Peyer's patch (tissue), 4 donors: ENCODE measurements around the gene SDHAF2. TPM values are rescaled to one million over a fixed set of nuclear protein-coding genes. Genes with fewer than 3 reads are reported as not detected.
"Not testable (repeated sequence)": the region's sequence is repeated elsewhere in the genome, so short reads cannot be mapped to it uniquely, and the experiment has no call there.

Experiments used
- DNase-seq, 3 donors: peaks; one replicate each; pipeline ENCODE4 v3.0.0-alpha.2; 2017 to 2019
- H3K27ac ChIP-seq, 4 donors: fragments of 200-600 bp; sonication (generic); one replicate each; pipeline ENCODE4 v1.5.1; 2016 to 2019
- H3K27me3 ChIP-seq, 2 donors: fragments of 200-600 bp; sonication (generic); one replicate each; pipeline ENCODE4 v1.5.1; 2019
- H3K36me3 ChIP-seq, 3 donors: fragments of 200-600 bp; sonication (generic); one replicate each; pipeline ENCODE4 v1.5.1; 2016 to 2019
- H3K4me1 ChIP-seq, 4 donors: fragments of 200-600 bp; sonication (generic); one replicate each; pipeline ENCODE4 v1.5.1; 2016 to 2019
- H3K4me3 ChIP-seq, 4 donors: fragments of 200-600 bp; sonication (generic); 1 replicate in 3 of 4; 2 replicates in 1 of 4; pipeline ENCODE4 v1.5.1; 2016 to 2019; ENCODE audit warnings: mild to moderate bottlenecking in 1 of 4
- H3K9me3 ChIP-seq, 4 donors: fragments of 200-600 bp; sonication (generic); one replicate each; pipeline ENCODE4 v1.5.1; 2016 to 2019; ENCODE audit warnings: mild to moderate bottlenecking in 1 of 4
- POLR2A ChIP-seq, 2 donors: fragments of 450-650 bp; IDR thresholded peaks; one replicate each; pipeline ENCODE4 v1.5.1; 2017; ENCODE audit warnings: antibody characterized with exemption in 2 of 2, mild to moderate bottlenecking in 2 of 2, moderate library complexity in 2 of 2
- total RNA-seq, 4 donors: library from RNA; depleted of rRNA; stranded (reverse); fragments of >200 nt; gene quantifications; one replicate each; pipeline ENCODE4 v1.1.0, GENCODE V29; 2016
- TF ChIP-seq, protein P1 (sequence below), 6 experiments: fragments of 450-650 bp in 4 of 6; fragments of 200-600 bp in 2 of 6; sonication (generic) in 1 of 6; IDR thresholded peaks; one replicate each; pipeline ENCODE4 v1.5.1; 2017 to 2019; ENCODE audit warnings: antibody characterized with exemption in 6 of 6, mild to moderate bottlenecking in 3 of 6, moderate library complexity in 1 of 6

SDHAF2 gene
- total RNA-seq, 4 donors from 2014 or later: 54.5 to 92.4 (median 70.5) TPM

DNA sequence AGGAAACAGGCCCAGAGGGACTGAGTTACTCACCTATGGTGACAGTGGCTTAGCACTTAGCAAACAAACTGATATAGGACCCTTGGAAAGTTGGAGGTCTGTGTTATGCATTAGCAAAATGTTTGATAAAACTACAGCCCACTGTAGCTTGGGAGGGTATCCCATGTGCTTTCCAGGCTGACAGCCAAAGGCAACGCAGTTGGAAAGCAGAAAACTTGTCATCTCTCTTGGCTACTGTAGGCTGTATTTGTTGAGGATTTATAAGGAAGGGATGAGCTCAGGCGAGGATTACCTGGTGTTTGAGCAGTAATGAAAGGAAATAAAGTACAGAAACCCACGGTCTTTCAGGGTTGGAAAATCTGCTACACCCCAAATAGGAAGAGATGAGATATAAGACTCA is 23.8 kb downstream of the SDHAF2 start:
- H3K4me1 ChIP-seq: no peaks in the 10 kb centered on the region
- DNase-seq: no peak
- peaks cover 0 to 23% (median 0%) of the 10 kb centered on the region in 3 donors for H3K36me3 ChIP-seq
- no peaks in the 10 kb centered on the region for H3K9me3 ChIP-seq
- H3K27ac ChIP-seq: no peak overlapping the region
- TF ChIP-seq, protein P1, sequence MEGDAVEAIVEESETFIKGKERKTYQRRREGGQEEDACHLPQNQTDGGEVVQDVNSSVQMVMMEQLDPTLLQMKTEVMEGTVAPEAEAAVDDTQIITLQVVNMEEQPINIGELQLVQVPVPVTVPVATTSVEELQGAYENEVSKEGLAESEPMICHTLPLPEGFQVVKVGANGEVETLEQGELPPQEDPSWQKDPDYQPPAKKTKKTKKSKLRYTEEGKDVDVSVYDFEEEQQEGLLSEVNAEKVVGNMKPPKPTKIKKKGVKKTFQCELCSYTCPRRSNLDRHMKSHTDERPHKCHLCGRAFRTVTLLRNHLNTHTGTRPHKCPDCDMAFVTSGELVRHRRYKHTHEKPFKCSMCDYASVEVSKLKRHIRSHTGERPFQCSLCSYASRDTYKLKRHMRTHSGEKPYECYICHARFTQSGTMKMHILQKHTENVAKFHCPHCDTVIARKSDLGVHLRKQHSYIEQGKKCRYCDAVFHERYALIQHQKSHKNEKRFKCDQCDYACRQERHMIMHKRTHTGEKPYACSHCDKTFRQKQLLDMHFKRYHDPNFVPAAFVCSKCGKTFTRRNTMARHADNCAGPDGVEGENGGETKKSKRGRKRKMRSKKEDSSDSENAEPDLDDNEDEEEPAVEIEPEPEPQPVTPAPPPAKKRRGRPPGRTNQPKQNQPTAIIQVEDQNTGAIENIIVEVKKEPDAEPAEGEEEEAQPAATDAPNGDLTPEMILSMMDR (IDR thresholded peaks at IDR 0.05): no peak
- no peak for TF ChIP-seq POLR2A (IDR thresholded peaks at IDR 0.05)
- no peak overlapping the region for H3K4me3 ChIP-seq
- no peaks in the 10 kb centered on the region for H3K27me3 ChIP-seq

DNA sequence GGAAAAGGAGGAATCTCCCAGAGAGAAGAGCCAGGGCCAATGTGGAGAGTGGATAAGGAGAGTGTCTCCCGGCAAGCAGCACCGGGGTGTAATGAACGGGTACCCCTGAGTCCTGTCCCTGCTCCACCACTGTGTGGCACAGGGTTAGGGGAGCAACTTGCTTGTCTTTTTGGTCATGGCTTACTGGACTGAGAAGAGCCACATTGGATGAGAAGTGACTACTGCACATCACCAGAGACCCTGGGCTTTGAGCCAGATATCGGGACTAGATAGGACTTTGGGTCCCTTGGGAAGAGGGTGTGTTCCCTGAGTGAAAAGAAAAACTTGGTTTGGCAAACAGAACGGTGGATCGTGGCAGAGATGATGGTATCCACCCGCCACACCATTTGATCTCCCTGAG is 24.6 kb downstream of the SDHAF2 start:
- H3K9me3 ChIP-seq: no peaks in the 10 kb centered on the region
- no peak for DNase-seq
- TF ChIP-seq, protein P1 (IDR thresholded peaks at IDR 0.05): no peak
- no peak for TF ChIP-seq POLR2A (IDR thresholded peaks at IDR 0.05)
- no peak overlapping the region for H3K27ac ChIP-seq
- H3K36me3 ChIP-seq: peaks cover 0 to 19% (median 0%) of the 10 kb centered on the region in 3 donors
- no peaks in the 10 kb centered on the region for H3K27me3 ChIP-seq
- H3K4me1 ChIP-seq: no peaks in the 10 kb centered on the region
- H3K4me3 ChIP-seq: no peak overlapping the region

DNA sequence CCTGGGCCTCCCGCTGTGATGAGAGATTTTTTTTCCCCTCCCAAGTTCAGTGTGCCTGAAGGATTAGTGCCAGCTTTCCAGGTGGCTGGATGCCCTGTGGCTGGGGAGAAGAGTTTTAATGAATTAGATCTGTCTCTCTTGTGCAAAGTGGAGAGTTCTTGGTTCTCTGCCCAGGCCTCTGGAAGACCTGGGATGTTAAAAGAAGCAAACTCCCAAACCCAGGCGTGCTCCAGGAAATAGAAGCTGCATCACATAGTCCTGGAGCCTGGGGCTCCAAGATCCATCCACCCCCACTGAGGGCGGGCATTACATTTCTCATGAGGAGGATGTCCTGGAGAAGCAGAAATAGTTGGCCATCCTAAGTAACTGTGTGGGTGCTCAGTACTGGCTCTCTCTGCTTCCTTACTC is 30.6 kb downstream of the SDHAF2 start:
- peak overlapping the region in 1 of 4 donors; percentile 22 for H3K27ac ChIP-seq
- TF ChIP-seq POLR2A (IDR thresholded peaks at IDR 0.05): no peak
- TF ChIP-seq, protein P1 (IDR thresholded peaks at IDR 0.05): no peak

DNA sequence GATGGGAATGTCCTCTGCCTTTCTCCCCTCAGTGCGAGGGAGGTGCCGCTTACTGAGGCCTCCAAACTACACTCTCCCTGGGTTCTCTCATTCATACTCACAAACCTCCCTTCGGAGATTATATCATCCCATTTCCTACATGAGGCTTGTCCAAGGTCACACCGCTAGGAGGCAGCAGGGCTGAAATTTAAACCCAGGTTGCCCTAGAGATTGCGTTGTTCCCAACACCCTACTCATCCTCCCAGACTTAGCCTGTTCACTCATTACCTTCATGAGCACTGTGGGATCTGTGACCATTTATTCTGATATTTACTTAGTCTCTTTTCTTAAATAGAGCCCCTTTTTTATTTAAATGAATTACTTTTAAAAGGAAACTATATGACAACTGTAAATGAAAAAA is 31.1 kb downstream of the SDHAF2 start:
- TF ChIP-seq, protein P1 (IDR thresholded peaks at IDR 0.05): no peak
- no peak for TF ChIP-seq POLR2A (IDR thresholded peaks at IDR 0.05)
- Histone ChIP-seq H3K27me3 (no peaks in the 10 kb centered on the region), H3K27ac (peak overlapping the region in 1 of 4 donors; percentile 22), H3K4me1 (no peaks in the 10 kb centered on the region), H3K36me3 (peaks cover 0 to 3% (median 0%) of the 10 kb centered on the region in 3 donors), H3K9me3 (no peaks in the 10 kb centered on the region), H3K4me3 (no peak overlapping the region)
- no peak for DNase-seq

More for the DNA sequence above, 30.6 kb downstream of the SDHAF2 start:
- H3K36me3 ChIP-seq: peaks cover 0 to 5% (median 0%) of the 10 kb centered on the region in 3 donors
- no peaks in the 10 kb centered on the region for H3K9me3 ChIP-seq
- no peak for DNase-seq
- no peak overlapping the region for H3K4me3 ChIP-seq
- no peaks in the 10 kb centered on the region for H3K4me1 ChIP-seq
- no peaks in the 10 kb centered on the region for H3K27me3 ChIP-seq

DNA sequence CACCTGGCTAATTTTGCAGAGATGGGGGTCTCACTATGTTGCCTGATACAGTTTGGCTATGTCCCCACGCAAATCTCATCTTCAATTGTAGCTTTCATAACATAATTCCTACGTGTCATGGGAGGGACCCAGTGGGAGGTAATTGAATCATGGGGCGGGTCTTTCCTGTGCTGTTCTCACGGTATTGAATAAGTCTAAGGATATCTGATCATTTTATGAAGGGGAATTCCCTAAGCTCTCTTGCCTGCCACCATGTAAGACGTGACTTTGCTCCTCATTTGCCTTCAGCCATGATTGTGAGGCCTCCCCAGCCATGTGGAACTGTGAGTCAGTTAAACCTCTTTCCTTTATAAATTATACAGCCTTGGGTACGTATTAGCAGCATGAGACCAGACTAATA is 37.7 kb downstream of the SDHAF2 start:
- not testable (repeated sequence) for H3K4me1 ChIP-seq, H3K27me3 ChIP-seq, DNase-seq, H3K27ac ChIP-seq, H3K4me3 ChIP-seq, H3K9me3 ChIP-seq
- H3K36me3 ChIP-seq: peaks cover 0 to 14% (median 0%) of the 10 kb centered on the region in 3 donors

DNA sequence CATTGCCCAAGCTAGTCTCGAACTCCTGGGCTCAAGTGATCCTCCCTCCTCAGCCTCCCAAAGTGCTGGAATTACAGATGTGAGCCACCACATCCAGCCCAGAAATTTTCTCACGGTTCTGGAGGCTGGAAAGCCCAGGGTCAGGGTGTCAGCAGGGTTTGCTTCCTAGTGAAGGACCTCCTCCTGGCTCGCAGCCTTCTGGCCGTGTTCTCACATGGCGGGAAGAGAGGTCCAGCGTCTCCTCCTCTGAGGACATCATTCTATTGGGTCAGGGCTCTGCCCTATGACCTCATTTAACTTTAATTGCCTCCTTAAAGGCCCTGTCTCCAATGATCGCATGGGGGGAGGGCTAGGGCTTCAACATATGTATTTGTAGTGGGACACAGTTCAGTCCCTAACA is 38.1 kb downstream of the SDHAF2 start:
- no peak overlapping the region for H3K27ac ChIP-seq

More for the DNA sequence above, 38.1 kb downstream of the SDHAF2 start:
- Histone ChIP-seq H3K4me3 (no peak overlapping the region), H3K36me3 (peaks cover 0 to 11% (median 0%) of the 10 kb centered on the region in 3 donors), H3K9me3 (no peaks in the 10 kb centered on the region), H3K4me1 (no peaks in the 10 kb centered on the region), H3K27me3 (no peaks in the 10 kb centered on the region)
- no peak for DNase-seq
- no peak for TF ChIP-seq POLR2A (IDR thresholded peaks at IDR 0.05)
- TF ChIP-seq, protein P1 (IDR thresholded peaks at IDR 0.05): no peak
